ENCODE measurements around the gene VSIR. TPM values are rescaled to one million over a fixed set of nuclear protein-coding genes. Genes with fewer than 3 reads are reported as not detected.

VSIR gene
- total RNA-seq, 1 experiment from 2014 or later = 18.5 TPM

DNA sequence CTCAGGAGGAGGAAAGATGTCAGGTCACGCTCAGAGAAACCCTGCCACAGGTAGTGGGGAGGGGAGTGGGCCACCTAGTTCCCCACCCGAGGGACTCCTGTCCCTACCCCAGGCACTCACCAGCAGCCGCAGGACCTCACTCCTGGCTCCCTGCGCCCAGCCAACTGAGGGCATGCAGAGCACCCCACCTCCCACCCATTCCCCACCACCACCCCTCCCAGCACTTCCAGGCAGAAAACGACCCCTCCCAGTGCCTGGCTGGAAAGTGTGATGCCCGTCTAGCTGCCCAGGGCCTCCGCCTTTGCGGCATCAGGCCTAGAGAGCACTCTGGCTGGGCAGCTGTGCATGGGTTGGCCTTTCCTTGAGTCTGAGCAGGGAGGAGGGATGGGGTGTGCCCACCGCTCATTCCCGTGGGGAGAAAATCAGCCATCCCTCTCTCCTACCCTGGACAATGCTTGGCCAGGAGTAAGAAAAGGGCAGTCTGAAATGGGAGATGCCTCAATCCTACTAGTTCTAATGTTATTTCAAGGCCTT, 55.1 kb downstream of the VSIR start:
- no peak overlapping the region for H3K4me3 ChIP-seq (replicated peaks in 1 of 2; ENCODE audit: low read depth in 1 of 2, low read length in 2 of 2)
- no peak for TF ChIP-seq CEBPB (IDR thresholded peaks at IDR 0.05; ENCODE audit: low read depth)
- TF ChIP-seq POLR2A (IDR thresholded peaks at IDR 0.05; ENCODE audit: borderline replicate concordance, extremely low read depth, insufficient read depth, insufficient read length) = no peak
- TF ChIP-seq, protein P1, sequence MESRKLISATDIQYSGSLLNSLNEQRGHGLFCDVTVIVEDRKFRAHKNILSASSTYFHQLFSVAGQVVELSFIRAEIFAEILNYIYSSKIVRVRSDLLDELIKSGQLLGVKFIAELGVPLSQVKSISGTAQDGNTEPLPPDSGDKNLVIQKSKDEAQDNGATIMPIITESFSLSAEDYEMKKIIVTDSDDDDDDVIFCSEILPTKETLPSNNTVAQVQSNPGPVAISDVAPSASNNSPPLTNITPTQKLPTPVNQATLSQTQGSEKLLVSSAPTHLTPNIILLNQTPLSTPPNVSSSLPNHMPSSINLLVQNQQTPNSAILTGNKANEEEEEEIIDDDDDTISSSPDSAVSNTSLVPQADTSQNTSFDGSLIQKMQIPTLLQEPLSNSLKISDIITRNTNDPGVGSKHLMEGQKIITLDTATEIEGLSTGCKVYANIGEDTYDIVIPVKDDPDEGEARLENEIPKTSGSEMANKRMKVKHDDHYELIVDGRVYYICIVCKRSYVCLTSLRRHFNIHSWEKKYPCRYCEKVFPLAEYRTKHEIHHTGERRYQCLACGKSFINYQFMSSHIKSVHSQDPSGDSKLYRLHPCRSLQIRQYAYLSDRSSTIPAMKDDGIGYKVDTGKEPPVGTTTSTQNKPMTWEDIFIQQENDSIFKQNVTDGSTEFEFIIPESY (IDR thresholded peaks at IDR 0.05; ENCODE audit: extremely low read depth, insufficient replicate concordance, low read length) = no peak
- TF ChIP-seq ELF1 (IDR thresholded peaks at IDR 0.05; ENCODE audit: borderline replicate concordance, low read depth) = no peak
- TF ChIP-seq CBX3 (IDR thresholded peaks at IDR 0.05; ENCODE audit: low read depth) = no peak
- TF ChIP-seq, protein P2, sequence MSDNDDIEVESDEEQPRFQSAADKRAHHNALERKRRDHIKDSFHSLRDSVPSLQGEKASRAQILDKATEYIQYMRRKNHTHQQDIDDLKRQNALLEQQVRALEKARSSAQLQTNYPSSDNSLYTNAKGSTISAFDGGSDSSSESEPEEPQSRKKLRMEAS (IDR thresholded peaks at IDR 0.05) = no peak
- TF ChIP-seq, protein P3, sequence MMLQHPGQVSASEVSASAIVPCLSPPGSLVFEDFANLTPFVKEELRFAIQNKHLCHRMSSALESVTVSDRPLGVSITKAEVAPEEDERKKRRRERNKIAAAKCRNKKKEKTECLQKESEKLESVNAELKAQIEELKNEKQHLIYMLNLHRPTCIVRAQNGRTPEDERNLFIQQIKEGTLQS (IDR thresholded peaks at IDR 0.05) = no peak
- TF ChIP-seq EZH2 (IDR thresholded peaks at IDR 0.05) = no peak
- no peak for TF ChIP-seq EGR1 (IDR thresholded peaks at IDR 0.05; ENCODE audit: low read depth)
- intact Hi-C loops (cut with micrococcal nuclease) = no loop called here
- H3K27ac ChIP-seq (ENCODE audit: low read depth, low read length) = no peak overlapping the region
- no peak overlapping the region for H2AFZ ChIP-seq (ENCODE audit: low read depth, low read length, poor library complexity, severe bottlenecking)
- H3K4me2 ChIP-seq (ENCODE audit: low read length) = no peak overlapping the region
- BruUV-seq (replicated peaks) = no TSS peak
- no peak for ATAC-seq
- H3K4me1 ChIP-seq (ENCODE audit: control insufficient read depth in 1 of 2, insufficient read depth in 2 of 2, low read length in 2 of 2) = peaks cover 0 to 10% of the 10 kb centered on the region in 2 experiments; a peak in 2 of 4 replicates
- ChIA-PET CTCF (interaction anchor here (1.3 to 1.5 kb wide), 2 partner anchors 9 to 10 kb away, joined by 3 to 4 read pairs; no protein-coding TSS in a partner anchor), RAD21 (ENCODE audit: low non-redundant PET in 1 of 2, low total read pairs in 2 of 2, uncharacterized antibody in 2 of 2, unreplicated experiment in 2 of 2) (no interaction called here), POLR2A (no interaction called here)
- H4K20me1 ChIP-seq (ENCODE audit: insufficient read depth) = no peaks in the 10 kb centered on the region
- H3K27me3 ChIP-seq (ENCODE audit: insufficient read depth, low read length) = no peaks in the 10 kb centered on the region
- H3K9me2 ChIP-seq (ENCODE audit: insufficient read depth) = no peaks in the 10 kb centered on the region
- no peaks in the 10 kb centered on the region for H3K9me3 ChIP-seq (ENCODE audit: control insufficient read depth in 1 of 2, insufficient read depth in 1 of 2, low read depth in 1 of 2, low read length in 2 of 2)
- DNase-seq (ENCODE audit: low read depth, low spot score) = no peak
- H3K36me3 ChIP-seq (ENCODE audit: control insufficient read depth in 1 of 2, insufficient read depth in 2 of 2, low read length in 2 of 2) = no peaks in the 10 kb centered on the region
- no peaks in the 10 kb centered on the region for H3K79me2 ChIP-seq (ENCODE audit: insufficient read depth, low read length)
- H3K9ac ChIP-seq (ENCODE audit: low read length) = no peak overlapping the region

All from HCT116 (cell line).